Upper lobe of left lung (tissue), 6 donors: ENCODE measurements around the gene FARP1. TPM values are rescaled to one million over a fixed set of nuclear protein-coding genes. Genes with fewer than 3 reads are reported as not detected.

Experiments used
- ATAC-seq, 2 donors: fragments of 200-7000 bp; cut with Tn5 transposase; one replicate each; pipeline ENCODE4 v1.9.1; 2022; ENCODE audit warnings: mild to moderate bottlenecking in 2 of 2, moderate library complexity in 2 of 2; ENCODE audit not compliant: low FRiP score in 2 of 2
- DNase-seq, 2 donors: peaks; one replicate each; pipeline ENCODE4 v3.0.0-alpha.2; 2019 to 2020
- H3K27ac ChIP-seq, 4 donors: fragments of 200-600 bp; sonication (generic); one replicate each; pipeline ENCODE4 v1.5.1; 2016 to 2019
- H3K27me3 ChIP-seq, 4 donors: fragments of 200-600 bp; sonication (generic); one replicate each; pipeline ENCODE4 v1.5.1; 2017 to 2019
- H3K36me3 ChIP-seq, 4 donors: fragments of 200-600 bp; sonication (generic); one replicate each; pipeline ENCODE4 v1.5.1; 2016 to 2019
- H3K4me1 ChIP-seq, 4 donors: fragments of 200-600 bp; sonication (generic); one replicate each; pipeline ENCODE4 v1.5.1; 2018 to 2019
- H3K4me3 ChIP-seq, 4 donors: fragments of 200-600 bp; sonication (generic); one replicate each; pipeline ENCODE4 v1.5.1; 2017 to 2019; ENCODE audit warnings: mild to moderate bottlenecking in 2 of 4, moderate library complexity in 1 of 4
- H3K9me3 ChIP-seq, 4 donors: fragments of 200-600 bp; sonication (generic); one replicate each; pipeline ENCODE4 v1.5.1; 2018 to 2019
- CTCF ChIP-seq, 6 experiments: fragments of 450-650 bp in 4 of 6; fragments of 200-600 bp in 2 of 6; sonication (generic) in 2 of 6; IDR thresholded peaks; one replicate each; pipeline ENCODE4 v1.5.1; 2016 to 2019; ENCODE audit warnings: antibody characterized with exemption in 6 of 6
- EP300 ChIP-seq, 4 donors: sonication (generic); formaldehyde crosslinking; IDR thresholded peaks; one replicate each; pipeline ENCODE4 v1.5.1; 2017; ENCODE audit warnings: antibody characterized with exemption in 4 of 4, control low read depth in 2 of 4
- POLR2A ChIP-seq, 4 donors: fragments of 450-650 bp; IDR thresholded peaks; one replicate each; pipeline ENCODE4 v1.5.1; 2016 to 2017; ENCODE audit warnings: antibody characterized with exemption in 4 of 4, mild to moderate bottlenecking in 2 of 4
- POLR2AphosphoS5 ChIP-seq, 2 donors: sonication (generic); formaldehyde crosslinking; IDR thresholded peaks; one replicate each; pipeline ENCODE4 v1.5.1; 2017; ENCODE audit warnings: antibody characterized with exemption in 2 of 2
- WGBS, 2 donors: methylation state at CpG; one replicate each; pipeline ENCODE4 v1.1.5; 2017 to 2018; 5-methylcytosine and 5-hydroxymethylcytosine counted together
- total RNA-seq, 6 donors: library from RNA; depleted of rRNA in 4 of 6; stranded (reverse); fragments of >200 nt in 4 of 6; gene quantifications; one replicate each; pipeline versions ENCODE4 v1.1.0 to v1.2.1, GENCODE V29; 2016 to 2021
- donor health status: DM: no; HTN: no; CAD: no; lungs with moderate emphysema.
- donor health status: DM: no; HTN: yes; CAD: no; lungs with severe emphysema.

The FARP1 gene
- total RNA-seq, 6 donors from 2014 or later: 65.7 to 111 (median 91.8) TPM

- 91 to 95% methylated on average over 4 of the region's 4 CpGs for WGBS, 2 donors
- DNase-seq: no peak
Observed at GRCh38 chr13:98407575-98407974, 264.7 kb downstream of the FARP1 start.

GRCh38 chr13:98409281-98409680 lies 266.4 kb downstream of the FARP1 start:
- peaks cover 0 to 14% (median 6%) of the 10 kb centered on the region in 4 donors for H3K4me1 ChIP-seq

More at GRCh38 chr13:98407575-98407974, 264.7 kb downstream of the FARP1 start:
- Histone ChIP-seq H3K27ac (no peak overlapping the region), H3K4me1 (peaks cover 0 to 14% (median 6%) of the 10 kb centered on the region in 4 donors), H3K27me3 (no peaks in the 10 kb centered on the region), H3K4me3 (no peak overlapping the region), H3K9me3 (no peaks in the 10 kb centered on the region), H3K36me3 (peaks cover 0 to 14% (median 0%) of the 10 kb centered on the region in 4 donors)
- no peak for ATAC-seq
- TF ChIP-seq POLR2A (IDR thresholded peaks at IDR 0.05): no peak
- TF ChIP-seq EP300 (IDR thresholded peaks at IDR 0.05): no peak
- no peak for TF ChIP-seq CTCF (IDR thresholded peaks at IDR 0.05)
- no peak for TF ChIP-seq POLR2AphosphoS5 (IDR thresholded peaks at IDR 0.05)

GRCh38 chr13:98410612-98411011 lies 267.7 kb downstream of the FARP1 start:
- WGBS, 2 donors: 93 to 95% methylated on average over 11 of the region's 11 CpGs
- Histone ChIP-seq H3K4me1 (peaks cover 0 to 13% (median 9%) of the 10 kb centered on the region in 4 donors), H3K9me3 (no peaks in the 10 kb centered on the region), H3K4me3 (no peak overlapping the region), H3K27me3 (no peaks in the 10 kb centered on the region), H3K36me3 (no peaks in the 10 kb centered on the region), H3K27ac (no peak overlapping the region)
- ATAC-seq (no peak), DNase-seq (no peak)
- TF ChIP-seq EP300 (IDR thresholded peaks at IDR 0.05): no peak
- TF ChIP-seq CTCF (IDR thresholded peaks at IDR 0.05): no peak
- TF ChIP-seq POLR2A (IDR thresholded peaks at IDR 0.05): no peak
- TF ChIP-seq POLR2AphosphoS5 (IDR thresholded peaks at IDR 0.05): no peak

More at GRCh38 chr13:98409281-98409680, 266.4 kb downstream of the FARP1 start:
- Histone ChIP-seq H3K27ac (no peak overlapping the region), H3K9me3 (no peaks in the 10 kb centered on the region), H3K36me3 (peaks cover 0 to under 1% (median 0%) of the 10 kb centered on the region in 4 donors), H3K4me3 (no peak overlapping the region), H3K27me3 (no peaks in the 10 kb centered on the region)
- 97% methylated on average over 13 of the region's 13 CpGs for WGBS, 2 donors
- ATAC-seq (no peak), DNase-seq (peak in 1 of 2 donors; percentile 65)
- TF ChIP-seq CTCF (IDR thresholded peaks at IDR 0.05): no peak
- no peak for TF ChIP-seq EP300 (IDR thresholded peaks at IDR 0.05)
- TF ChIP-seq POLR2AphosphoS5 (IDR thresholded peaks at IDR 0.05): no peak
- TF ChIP-seq POLR2A (IDR thresholded peaks at IDR 0.05): no peak

GRCh38 chr13:98411013-98411412 lies 268.1 kb downstream of the FARP1 start:
- no peaks in the 10 kb centered on the region for H3K36me3 ChIP-seq
- peak overlapping the region in 2 of 4 donors; percentile 24 to 38 for H3K27ac ChIP-seq
- H3K9me3 ChIP-seq: no peaks in the 10 kb centered on the region
- H3K4me3 ChIP-seq: no peak overlapping the region
- no peaks in the 10 kb centered on the region for H3K27me3 ChIP-seq
- H3K4me1 ChIP-seq: peaks cover 0 to 13% (median 10%) of the 10 kb centered on the region in 4 donors
- DNase-seq: no peak
- no peak for ATAC-seq
- TF ChIP-seq POLR2AphosphoS5 (IDR thresholded peaks at IDR 0.05) (no peak), CTCF (IDR thresholded peaks at IDR 0.05) (no peak), POLR2A (IDR thresholded peaks at IDR 0.05) (no peak), EP300 (IDR thresholded peaks at IDR 0.05) (no peak)
- WGBS, 2 donors: 91 to 95% methylated on average over 5 of the region's 5 CpGs
